Panc1 (cell line): ENCODE measurements around the gene TSPAN4.

Experiments
- CTCF ChIP-seq: fragments of 450-650 bp; IDR thresholded peaks from 2 replicates; pipeline ENCODE4 v1.5.1; 2017; ENCODE audit warnings: mild to moderate bottlenecking
- TCF7L2 ChIP-seq: IDR thresholded peaks from 2 replicates; pipeline ENCODE4 v1.6.1; 2011; ENCODE audit warnings: mild to moderate bottlenecking, low read depth, low read length, inconsistent platforms

DNA sequence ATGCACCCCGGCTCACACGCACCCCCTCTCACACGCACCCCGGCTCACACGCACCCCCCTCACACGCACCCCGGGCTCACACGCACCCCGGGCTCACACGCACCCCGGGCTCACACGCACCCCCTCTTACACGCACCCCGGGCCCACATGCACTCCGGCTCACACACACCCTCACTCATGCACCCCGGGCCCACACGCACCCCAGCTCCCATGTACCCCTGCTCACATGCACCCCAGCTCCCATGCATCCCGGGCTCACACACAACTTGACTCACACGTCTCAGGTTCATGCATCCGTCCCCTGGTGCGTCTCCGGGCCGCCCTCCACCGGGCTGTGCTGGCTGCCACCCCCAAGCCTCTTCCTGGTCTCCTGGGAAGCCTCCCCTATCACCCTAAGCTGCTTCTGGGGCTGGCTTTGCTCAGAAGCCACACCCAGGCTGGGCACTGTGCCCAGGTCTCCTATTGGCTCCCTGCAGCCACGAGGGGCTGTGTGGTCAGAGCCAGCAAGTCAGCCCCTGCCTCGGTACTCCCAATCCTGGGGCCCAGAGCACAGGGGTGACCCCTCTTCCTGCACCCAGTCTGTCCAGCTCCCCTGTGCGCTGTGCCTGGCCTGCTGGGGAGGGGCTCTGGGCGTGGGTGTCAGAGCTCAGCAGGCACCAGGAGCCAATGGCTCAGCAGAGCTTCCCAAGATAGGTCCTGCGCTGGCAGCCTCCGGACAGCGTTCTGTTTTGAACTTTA lies 16.9 kb downstream of the TSPAN4 start:
- TF ChIP-seq CTCF = no peak
- no peak for TF ChIP-seq TCF7L2
